Fibroblast of skin of left quadriceps (primary cell): ENCODE results near the gene S100A9.
"Not testable (repeated sequence)": the region's sequence is repeated elsewhere in the genome, so short reads cannot be mapped to it uniquely, and the experiment has no call there.

ENCODE experiments used
- DNase-seq, 2 experiments: peaks; one replicate each; pipeline ENCODE4 v3.0.0-alpha.2; 2013; ENCODE audit warnings: low read depth in 2 of 2

The S100A9 gene

GRCh38 chr1:153407274-153407673, 49.6 kb downstream of the S100A9 start:
- DNase-seq, result not testable (repeated sequence)
